AG20443 (cell line): ENCODE measurements around the gene LIFR.
A peak's percentile ranks its signal among the peaks of the same experiment; 100 is the strongest.
"Not testable (repeated sequence)": the region's sequence is repeated elsewhere in the genome, so short reads cannot be mapped to it uniquely, and the experiment has no call there.

Experiments
- DNase-seq: peaks from one replicate; pipeline ENCODE4 v3.0.0; 2012; ENCODE audit warnings: low spot score, mixed read lengths

LIFR gene, protein sequence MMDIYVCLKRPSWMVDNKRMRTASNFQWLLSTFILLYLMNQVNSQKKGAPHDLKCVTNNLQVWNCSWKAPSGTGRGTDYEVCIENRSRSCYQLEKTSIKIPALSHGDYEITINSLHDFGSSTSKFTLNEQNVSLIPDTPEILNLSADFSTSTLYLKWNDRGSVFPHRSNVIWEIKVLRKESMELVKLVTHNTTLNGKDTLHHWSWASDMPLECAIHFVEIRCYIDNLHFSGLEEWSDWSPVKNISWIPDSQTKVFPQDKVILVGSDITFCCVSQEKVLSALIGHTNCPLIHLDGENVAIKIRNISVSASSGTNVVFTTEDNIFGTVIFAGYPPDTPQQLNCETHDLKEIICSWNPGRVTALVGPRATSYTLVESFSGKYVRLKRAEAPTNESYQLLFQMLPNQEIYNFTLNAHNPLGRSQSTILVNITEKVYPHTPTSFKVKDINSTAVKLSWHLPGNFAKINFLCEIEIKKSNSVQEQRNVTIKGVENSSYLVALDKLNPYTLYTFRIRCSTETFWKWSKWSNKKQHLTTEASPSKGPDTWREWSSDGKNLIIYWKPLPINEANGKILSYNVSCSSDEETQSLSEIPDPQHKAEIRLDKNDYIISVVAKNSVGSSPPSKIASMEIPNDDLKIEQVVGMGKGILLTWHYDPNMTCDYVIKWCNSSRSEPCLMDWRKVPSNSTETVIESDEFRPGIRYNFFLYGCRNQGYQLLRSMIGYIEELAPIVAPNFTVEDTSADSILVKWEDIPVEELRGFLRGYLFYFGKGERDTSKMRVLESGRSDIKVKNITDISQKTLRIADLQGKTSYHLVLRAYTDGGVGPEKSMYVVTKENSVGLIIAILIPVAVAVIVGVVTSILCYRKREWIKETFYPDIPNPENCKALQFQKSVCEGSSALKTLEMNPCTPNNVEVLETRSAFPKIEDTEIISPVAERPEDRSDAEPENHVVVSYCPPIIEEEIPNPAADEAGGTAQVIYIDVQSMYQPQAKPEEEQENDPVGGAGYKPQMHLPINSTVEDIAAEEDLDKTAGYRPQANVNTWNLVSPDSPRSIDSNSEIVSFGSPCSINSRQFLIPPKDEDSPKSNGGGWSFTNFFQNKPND

DNA sequence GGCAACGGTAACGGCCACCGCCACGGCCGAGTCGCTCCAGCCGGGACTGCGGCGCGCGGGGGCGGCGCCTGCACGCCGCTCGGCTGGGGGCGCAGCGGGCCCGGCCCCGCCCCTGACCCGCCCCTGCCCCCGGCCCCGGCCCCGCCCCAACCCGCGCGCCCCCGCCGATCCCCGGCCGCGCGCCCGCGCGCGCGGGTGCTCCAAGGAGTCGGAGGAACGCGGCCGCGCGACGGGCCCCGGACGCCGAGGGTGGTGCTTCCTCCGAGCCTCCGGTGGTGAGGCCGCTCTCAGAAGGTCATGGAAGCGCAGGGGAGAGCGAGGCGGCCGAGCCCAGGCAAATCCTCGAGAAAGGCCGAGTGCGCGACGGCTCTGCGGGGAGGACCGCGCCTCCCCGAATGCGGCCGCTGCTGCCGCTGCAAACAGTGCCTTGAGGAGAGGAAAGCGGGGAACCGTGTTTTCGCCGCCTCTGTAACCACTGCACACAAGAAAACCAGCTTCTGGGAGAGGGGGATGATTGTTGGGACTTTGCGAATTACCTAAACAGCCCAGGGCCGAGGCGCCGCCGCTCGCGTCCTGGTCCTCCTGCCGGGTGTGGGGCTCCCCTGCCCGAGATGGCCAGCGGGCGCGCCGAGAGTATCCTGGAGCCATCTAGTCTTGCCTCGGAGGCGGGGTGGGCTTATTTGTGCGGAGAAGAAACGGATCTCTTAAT, at the start of gene LIFR:
TSS of gene LIFR (minus strand) at position 48 of the 709 bp plus-strand sequence. CDS start 25,999 bp downstream, outside the sequence.
- peak; percentile 96 for DNase-seq

DNA sequence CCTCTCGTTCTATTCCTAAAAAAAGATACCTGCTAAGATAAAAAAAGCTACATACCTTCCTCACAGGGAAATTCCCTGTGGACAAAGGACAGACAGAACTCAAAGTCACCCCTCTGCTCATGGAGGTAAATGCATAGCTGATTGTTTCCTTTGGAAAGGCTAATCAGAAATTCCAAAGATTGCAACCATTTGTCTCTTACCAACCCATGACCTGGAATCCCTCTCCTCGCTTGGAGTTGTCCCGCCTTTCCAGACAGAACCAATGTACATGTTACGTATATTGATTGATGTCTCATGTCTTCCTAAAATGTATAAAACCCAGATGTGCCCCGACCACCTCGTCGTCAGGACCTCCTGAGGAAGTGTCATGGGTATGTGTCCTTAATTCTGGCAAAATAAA, 49.2 kb upstream of the LIFR start:
- no peak for DNase-seq

DNA sequence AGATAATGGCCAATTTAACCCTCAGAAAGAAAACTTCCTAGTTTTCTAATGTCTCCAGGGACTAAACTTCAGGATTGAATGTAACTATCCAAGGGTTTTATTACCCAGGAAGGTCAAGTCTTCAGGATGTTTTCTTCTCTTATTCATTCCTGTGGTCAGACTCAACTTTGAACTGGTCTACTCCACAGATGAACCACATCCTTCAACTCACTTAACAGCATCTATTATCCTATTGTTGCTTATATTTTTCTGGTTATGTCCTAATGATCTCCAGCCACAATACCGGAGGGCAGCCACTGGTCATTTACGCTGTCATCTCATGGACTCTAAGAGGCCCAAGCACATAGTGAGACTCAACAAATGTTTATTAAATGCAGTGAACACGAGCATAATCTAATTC, 47.2 kb upstream of the LIFR start:
- DNase-seq: no peak

DNA sequence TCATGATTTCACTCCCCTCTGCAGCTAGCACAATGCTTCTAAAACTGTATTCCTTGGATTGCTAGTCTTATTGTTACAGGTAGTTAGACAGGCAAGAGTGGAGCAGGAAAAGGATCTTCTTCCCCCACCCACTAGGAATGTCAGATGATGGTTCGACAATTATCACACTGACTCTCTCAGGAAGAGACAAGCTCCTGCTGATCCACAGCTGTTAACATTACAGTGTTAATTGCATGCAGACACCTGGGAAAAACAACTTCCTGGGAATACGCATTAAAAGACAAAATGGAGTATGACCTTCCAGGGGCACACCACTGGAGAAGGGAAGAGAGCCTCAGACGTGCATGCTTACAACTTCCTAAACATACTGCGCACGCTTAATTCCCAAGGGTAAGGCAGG, 46.2 kb upstream of the LIFR start:
- no peak for DNase-seq

DNA sequence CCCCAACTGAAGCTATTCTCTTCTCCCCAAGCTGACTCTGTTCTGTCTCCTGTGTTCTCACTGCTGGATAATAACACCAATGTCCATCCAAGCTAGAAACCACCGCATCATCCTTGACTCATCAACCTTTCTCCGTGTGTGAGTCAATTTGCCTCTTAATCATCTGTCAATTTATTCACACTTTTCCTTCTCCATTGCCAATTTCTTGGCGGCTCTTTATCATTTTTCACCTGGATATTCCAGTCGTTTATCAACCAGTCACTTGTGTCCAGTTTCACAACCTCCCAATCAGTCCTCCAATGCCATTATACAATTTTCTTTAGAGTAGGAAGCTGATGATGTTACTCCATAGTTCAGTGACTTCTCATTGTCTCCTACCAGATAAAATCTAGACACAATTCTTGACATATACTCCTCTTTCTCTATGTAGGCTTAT, 45.4 kb upstream of the LIFR start:
- peak; percentile 20 for DNase-seq

DNA sequence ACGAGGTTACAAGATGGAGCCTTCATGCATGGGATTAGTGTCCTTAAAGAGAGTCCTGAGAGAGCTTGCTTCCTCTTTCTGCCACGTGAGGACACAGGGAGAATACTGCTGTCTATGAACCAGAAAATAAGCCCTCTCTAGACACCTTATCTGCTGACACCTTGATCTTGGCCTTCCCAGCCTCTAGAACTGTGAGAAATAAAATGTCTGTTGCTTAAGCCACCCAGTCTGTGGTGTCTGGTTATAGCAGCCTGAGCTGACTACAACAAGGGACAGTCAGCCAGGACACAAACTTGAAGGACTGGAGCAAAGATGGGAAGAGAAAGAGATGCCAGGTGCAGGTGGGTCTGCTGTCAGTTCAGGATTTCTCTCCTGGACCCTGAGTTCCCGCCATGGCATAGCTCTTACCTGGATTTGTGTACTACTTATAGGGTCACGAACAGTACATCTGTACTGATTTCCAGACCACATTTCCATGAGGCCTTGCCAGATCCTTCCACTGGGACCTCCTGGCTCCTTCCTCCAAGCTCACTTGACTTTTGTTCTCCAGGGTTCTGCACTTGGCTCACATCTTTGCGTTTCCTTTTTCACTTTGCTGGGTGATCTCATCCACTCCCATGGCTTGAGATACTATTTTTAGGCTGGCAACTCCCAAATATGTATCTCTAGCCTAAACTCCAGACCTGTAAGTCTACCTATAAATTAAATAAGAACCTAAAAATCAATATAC, 44.9 kb upstream of the LIFR start:
- DNase-seq: no peak

DNA sequence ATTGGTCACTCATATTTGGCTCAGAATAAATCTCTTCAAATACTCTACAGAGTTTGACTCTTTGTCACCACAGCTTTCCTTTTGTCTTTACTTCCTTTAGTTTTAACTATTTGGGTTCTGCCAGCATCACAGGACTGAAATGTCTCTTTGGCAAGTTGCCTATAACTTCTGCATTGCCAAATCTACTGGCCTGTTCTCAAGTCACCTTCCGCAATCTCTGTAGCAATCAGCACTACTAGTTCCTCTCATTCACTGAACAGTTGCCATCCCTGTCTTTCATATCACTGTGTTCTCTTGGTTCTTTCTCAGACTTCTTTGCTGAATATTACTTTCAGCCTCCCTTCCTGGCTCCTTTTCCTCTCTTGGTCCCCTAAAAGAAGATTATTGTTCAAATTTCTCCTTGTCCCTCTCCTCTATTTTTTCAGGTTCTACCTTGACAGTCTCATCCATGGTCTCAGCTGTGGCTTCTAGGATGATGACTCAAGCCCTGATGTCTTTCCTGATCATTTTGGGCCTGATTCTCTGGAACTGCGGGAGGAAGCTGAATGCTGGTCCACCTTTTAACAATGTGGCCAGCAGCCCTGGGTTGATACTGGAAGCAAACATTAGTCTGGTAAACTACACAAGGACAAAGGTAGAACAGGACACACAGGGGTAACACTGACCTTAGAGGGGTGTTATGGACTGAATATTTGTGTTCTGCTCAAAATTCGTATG, 44.0 kb upstream of the LIFR start:
- no peak for DNase-seq

DNA sequence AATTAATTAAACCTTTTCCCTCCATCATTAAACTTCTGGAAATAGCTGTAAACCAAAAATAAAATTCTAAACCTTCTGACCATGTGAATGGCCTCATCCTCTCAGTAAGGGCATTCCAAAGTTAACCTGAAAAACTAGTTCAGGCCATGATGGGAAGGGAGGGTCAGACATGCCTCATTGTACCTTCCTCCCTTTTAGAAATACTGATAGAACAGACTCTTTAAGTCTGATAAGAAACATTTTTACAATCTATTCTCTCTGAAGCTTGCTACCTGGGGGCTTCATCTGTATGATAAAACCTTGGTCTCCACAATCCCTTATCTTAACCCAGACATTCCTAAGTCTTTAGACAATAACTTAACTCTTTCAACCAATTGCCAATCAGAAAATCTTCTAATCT, 43.3 kb upstream of the LIFR start:
- DNase-seq: not testable (repeated sequence)

DNA sequence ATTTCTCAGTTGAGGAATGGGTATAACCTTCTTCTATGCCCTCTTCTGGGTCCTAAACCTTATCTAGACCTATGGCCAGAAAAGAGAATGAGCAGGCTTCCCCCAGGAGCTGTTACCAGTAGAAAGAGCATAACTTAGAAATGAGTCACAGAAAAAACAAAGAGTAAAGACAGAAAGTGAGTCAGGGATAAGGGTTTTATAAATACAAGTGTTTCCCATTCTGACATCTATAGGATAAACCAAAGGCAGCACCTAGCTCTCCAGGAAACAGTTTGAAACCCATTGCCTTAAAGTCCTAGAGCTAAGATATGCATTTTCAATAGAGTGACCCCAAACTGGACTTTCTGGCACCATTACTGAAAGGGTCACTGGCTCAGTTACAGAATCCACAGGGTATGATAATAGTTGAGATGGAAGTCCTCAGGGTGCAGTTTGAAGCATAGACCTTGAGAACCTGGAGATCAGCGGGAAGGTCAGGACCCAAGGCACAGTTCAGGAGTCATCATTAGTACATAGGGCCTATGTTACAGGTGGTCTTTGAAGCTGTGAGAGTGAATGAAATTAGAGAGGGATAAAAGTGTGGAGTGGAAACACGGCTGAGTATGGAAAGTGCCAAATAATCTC, 42.7 kb upstream of the LIFR start:
- peak; percentile 55 for DNase-seq

DNA sequence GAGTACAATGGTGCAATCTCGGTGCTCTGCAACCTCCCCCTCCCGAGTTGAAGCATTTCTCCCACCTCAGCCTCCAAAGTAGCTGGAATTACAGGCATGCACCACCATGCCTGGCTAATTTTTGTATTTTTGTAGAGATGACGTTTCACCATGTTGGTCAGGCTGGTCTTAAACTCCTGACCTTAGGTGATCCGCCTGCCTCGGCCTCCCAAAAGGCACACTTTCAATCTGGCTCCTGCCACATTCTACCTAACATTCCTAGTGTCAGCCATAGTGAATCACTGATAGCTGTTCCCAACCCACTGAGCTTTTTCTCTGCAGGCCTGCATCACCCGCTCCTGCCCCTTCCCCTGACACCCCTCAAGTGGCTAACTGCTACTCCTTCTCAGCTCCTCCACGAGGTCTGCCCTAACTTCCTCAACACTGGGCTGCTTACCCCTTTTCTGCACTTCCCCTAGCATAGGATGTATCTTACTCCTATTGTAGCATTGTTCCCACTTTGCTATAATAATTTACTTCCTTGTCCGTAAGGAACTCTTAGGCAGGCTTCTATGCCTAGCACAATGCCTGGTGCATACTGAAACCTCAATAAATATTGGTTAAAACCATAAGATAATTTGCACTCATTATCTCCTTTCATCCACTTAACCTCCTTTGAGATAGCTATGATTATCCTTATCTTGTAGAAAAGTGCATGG, 42.0 kb upstream of the LIFR start:
- DNase-seq: no peak

DNA sequence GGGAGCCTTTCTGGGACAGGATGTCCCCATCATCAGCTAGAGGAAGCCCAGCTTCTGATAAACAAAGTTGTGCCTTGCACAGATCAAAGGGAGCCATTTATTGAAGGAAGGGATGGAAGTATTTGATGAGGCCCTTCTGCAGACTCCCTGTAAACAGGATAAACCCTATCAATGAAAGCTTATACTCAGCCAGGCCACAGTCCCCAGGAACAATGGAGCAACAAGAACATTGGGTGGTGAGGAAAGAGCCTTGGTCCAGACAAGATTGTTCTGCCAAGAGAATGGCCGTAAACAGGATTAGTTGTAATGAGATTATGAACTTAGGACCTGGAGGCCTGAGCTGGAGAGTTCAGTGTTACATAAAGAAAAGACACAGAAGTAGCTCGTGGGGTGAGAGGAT, 40.5 kb upstream of the LIFR start:
- DNase-seq: no peak

DNA sequence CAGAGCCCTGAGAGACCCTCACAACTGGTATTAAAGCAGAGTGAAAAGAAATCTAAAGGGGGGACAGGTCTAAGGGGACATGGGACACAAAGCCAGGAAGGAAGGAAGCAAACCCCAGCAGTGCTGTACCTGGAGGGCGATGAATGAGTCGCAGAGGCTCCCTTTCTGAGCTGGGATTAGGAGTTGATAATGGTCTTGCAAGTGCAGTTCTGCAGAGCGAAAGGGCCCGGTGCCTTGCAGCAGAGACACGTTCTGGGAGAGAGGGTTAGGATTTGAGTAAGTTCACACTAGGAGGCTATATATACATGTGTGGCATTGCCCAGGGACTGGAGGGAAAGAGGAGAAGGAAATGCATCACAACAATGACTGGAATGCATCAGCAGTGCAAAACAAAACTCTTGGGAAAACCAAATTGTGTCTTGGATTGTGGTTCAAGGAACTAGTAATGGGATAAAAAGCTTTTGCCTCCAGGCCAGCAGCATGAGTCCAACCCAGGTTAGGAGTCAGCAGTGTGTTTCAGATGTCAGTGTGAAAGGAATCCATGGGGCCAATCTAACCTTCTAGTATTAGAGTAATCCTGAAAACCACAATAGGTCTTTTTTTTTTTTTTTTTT, 38.8 kb upstream of the LIFR start:
- peak; percentile 58 for DNase-seq

DNA sequence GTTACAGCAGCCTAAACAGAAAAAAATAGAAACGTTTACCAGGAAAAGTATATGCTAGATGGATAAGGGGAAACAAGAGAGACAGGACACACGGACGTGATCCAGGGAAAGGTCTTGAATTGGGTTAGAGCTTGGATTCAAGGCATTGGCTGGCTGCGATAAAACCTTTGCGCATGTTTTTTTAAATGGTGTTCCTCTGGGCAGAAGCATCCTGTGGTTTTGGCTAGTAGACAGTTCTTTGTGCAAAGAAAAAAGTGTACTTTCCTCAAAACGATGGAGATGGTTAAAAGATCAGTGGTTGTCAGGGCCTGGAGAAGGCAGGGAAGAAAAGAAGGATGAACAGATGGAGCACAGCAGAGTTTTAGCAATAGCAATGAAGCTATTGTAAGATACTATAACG, 37.5 kb upstream of the LIFR start:
- DNase-seq: no peak

DNA sequence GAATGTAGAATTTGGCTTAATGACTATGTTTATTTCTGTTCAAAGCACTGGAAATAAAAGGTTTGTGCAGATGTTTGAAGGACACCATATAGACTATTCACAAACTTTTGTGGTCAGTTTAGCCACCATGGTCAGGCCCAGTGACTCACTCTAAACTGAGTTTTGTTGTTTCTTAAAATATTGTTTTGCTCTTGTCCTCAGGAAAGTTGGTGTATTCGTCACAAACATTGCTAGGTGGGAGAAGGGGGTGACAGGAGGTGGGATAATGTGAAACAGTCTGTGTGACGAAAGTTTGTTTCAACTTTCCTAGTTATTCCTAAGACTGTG, 35.0 kb upstream of the LIFR start:
- DNase-seq: no peak

DNA sequence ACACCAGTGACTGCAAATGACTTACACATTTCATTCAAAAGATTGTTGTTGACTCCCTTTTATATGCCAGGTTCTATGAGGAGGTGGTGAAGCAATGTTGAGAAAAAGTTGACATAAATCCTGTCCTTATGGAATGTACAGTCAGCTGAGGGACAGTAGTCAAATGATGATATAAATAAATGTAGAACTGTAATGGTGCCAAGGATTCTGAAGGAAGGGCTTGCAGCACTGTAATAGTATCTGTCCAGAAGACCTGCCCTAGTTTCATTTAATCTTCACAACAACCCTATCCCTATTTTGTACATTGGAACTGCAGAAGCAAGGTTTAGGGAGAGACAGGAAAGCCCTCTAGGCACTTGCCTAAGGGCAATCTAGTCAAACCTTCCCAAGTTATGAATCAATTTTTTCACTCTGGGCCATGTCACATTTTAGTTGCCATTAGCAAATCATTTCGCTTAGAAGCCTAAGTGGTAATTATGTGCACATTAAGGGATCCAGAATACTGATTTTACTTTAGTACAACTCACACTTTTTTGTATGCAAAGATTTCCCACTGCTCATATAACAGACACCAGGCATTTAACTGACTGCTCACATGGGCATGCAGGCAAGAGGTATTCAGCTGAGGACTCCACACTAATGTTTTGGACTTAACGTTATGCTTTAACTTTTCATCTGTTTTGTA, 34.5 kb upstream of the LIFR start:
- no peak for DNase-seq

DNA sequence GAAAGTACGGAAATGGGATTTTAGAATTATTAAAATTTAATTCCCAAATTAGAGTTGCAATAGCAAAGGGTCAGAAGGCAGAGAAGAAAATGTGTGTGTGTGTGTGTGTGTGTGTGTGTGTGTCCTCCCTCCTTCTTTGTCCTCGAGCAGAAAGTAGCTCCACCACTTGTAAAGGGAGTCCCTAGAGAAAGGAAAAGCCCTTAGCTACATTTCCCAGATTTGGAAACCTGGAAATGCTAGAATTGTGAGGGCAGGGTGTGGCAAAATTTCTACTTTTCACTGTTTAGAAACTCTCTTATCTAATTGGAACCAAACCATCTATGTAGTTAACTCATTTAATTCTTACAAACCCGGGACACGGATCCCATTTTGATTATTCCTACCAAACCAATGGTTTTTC, 33.2 kb upstream of the LIFR start:
- DNase-seq: no peak

DNA sequence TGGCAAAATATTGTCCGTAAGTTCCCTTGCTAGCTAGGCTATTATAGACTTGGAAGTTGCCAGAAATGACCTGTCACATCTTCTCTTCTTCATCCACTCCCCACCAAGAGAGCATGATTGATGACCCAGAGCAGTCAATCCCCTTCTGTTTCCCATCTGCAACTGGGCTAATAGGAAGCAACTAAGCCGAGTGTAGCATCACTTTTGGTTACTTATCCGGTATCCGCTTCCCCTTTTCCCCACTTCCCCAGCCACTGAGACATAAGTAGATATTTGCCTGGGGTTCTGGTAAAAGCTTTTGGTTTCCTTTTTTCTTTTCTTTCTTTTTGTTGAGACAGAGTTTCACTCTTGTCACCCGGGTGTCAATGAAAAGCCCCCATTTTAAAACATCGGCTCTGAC, 29.4 kb upstream of the LIFR start:
- no peak for DNase-seq

DNA sequence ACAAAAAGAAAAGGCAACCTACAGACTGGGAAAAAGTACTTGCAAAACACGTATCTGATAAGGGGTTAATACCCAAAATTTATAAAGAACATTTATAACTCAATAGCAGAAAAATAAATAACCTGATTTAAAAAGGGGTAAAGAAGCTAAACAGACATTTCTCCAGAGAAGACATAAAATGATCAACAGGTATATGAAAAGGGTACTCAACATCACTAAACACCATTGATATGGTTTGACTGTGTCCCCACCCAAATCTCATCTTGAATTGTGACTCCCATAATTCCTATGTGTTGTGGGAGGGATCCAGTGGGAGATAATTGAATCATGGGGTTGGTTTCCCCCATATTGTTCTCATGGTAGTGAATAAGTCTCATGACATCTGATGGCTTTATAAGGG, 27.1 kb upstream of the LIFR start:
- DNase-seq: no peak

DNA sequence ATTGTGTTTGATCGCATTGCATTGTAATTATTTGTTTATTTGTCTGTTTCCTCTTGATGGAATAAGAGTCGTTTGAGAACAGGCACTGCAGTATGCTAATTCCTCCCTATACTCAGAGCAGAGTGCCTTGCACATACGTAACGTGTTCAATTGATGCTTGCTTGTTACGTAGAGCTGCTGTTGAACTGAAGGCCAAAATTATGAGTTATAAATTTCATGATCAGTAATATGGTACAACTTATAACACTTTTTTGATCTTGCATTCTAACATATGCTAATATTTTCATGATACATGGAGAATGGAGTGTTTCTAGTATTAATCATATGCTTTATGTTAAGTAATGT, 26.5 kb upstream of the LIFR start:
- DNase-seq: no peak
